HG02884 (cell line): ENCODE results near the gene RSPH6A.

Experiments used
- ATAC-seq: cut with Tn5 transposase; IDR thresholded peaks from one replicate; pipeline ENCODE4 v1.9.1; 2021; ENCODE audit warnings: mild to moderate bottlenecking, moderate library complexity; ENCODE audit not compliant: unreplicated experiment

Gene RSPH6A

DNA sequence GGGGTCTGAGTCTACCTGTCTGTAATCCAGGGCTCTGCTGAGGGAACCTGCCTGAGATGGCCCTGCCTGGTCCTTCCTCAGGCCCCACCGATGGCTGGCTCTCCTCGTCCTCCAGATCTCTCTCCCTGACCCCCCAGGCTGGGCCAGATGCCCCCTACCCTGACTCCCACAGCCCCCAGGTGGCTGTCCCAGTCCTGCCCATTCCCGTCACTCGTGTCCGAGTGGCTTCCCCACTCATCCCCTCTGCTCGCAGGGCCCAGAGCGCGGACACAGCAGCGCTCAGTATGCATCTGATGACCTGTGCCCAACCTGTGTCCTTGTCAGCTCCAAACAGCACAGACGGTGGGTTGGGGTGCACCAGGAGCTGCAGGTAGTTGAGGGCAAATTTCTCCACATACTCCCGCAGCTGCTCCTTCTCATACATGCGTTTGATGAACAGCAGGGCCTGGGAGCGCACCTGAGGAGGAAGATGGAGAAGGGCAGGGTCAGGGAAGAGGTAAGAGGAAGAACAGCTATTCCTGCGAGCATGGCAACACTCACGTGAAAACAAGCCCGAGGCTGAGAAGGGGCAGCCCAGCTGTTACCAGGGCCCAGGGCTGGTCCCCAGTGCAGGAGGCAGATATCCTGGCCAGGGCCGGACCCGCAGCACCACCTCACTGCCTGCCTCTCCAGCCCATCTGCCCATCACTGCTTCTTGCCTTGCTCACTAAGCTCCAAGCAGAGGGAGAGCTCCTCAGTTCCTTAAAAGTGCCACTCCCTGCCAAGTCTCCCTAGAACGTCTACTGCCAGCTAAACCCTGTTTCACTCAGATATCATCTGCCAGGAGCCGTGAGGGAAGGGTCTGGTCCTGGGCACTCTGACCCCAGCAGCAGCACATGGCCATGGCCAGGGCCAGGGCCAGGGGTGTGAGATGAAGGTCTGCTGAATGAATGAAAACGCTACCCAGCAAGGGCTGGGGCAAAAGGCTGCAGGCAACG lies 11.1 kb upstream of the RSPH6A start:
- ATAC-seq, result no peak

DNA sequence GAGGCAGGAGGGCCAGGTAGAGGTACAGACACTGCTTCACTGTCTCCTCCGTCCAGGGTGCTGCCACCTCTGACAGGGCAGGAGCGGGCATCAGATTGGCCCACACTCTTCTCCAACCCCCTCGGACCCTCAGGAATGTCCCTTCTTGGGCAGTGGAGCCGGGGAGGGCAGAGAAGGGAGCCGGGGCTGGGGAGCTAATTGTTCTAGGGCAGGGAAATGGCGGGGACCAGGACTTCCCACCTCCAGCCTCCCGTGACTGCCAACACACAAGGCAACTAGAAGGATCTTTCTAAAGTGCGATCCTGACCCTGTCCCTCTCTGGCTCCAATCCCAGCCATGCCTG lies 10.1 kb upstream of the RSPH6A start:
- no peak for ATAC-seq

GRCh38 chr19:45824531-45825262 lies 9.6 kb upstream of the RSPH6A start:
- ATAC-seq, result no peak

GRCh38 chr19:45824041-45824471 lies 8.9 kb upstream of the RSPH6A start:
- ATAC-seq, result no peak

DNA sequence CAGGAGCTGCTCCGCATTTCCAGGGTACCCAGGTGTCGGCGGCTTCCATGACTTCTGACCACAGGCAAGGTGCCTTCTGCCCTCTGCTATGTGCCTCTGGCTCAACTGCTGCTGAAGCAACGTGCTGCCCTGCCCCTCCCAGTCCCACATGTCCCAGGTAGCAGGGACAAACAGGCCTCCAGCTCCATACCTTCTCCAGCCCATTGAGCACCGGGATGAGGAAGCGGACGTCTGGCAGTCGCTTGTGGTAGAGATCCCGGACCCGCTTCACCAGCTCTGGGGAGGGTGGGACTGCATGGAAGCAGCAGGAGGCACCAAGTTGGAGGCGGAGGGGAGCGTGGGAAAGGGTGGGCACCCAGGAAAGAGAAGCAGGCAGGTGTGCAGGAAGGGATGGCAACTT lies 8.1 kb upstream of the RSPH6A start:
- ATAC-seq, result no peak

DNA sequence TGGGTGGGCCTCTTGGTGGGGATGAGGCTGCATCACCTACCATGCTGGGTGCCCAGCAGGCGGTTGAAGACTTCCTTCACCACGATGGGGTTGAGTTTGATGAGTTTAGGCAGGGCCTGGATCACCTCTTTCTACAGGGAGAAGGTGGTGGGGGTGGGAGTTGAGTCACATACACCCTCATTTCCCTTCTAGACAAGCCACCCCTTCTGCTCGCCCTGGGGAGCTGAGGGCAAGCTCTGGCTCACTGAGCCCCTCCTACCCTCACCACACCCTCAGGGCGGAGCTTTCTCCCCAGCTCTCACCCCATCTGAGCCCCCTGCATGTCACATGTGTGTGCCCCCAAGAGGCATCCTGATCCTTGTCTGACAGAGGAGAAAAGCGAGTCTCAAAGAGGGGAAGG lies 7.6 kb upstream of the RSPH6A start:
- ATAC-seq, result no peak

GRCh38 chr19:45821570-45821969 lies 6.5 kb upstream of the RSPH6A start:
- no peak for ATAC-seq

GRCh38 chr19:45821103-45821521 lies 6.0 kb upstream of the RSPH6A start:
- ATAC-seq, result no peak

DNA sequence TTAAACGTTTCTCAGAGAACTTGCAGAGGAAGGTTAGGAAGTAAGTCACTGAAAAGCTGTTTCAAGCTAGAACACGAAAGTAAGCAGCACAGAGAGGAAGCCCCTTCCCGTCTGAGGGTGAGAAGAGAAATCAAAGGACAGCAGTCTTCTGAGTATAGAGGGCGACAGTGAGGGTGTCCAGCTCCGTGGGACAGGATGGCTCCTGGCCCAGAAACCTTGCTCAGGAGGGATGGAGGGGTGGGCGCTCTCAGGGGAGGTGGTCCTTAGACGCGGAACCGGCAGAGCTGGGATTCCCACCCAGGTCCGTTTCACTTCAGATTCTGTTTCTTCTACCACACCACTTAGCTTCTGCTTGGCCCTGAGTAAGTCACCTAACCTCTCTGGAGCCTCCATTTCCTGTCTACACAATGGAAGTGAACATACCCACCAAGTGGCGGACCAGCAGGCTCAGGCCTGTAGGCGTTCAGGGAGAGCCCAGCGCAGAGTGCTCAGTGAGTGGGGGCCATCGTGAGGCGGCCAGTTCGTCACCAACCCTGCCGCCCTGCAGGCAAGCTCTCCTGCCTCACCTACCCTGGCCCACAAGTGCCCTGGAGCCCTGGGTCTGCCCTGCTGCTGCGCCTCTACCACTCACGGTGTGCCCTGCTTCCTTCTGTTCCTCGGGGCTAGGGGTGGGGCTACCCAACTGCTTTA lies 5.5 kb upstream of the RSPH6A start:
- ATAC-seq, result no peak

DNA sequence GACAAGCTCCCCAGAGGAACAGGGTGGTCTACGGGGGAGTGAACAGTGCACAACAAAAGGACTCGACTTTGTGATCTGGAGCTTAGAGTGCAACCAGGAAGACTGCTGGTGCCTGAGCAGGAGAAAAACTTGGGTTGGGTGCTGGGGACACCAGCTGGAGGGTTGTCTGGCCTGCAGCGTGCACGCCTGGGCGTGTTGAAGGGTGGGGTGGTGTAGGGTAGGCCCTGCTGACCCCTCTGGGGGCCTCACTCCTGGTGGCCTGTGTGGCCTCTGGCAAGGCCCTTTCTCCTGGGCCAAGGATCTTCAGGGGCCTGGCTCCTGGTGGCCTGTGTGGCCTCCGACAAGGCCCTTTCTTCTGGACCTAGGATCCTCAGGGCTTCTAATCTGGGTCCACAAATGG lies 4.7 kb upstream of the RSPH6A start:
- no peak for ATAC-seq

GRCh38 chr19:45817725-45818301 lies 2.7 kb upstream of the RSPH6A start:
- ATAC-seq, result no peak

- ATAC-seq, result peak; percentile 79
Observed at GRCh38 chr19:45817010-45817724, 2.1 kb upstream of the RSPH6A start.

DNA sequence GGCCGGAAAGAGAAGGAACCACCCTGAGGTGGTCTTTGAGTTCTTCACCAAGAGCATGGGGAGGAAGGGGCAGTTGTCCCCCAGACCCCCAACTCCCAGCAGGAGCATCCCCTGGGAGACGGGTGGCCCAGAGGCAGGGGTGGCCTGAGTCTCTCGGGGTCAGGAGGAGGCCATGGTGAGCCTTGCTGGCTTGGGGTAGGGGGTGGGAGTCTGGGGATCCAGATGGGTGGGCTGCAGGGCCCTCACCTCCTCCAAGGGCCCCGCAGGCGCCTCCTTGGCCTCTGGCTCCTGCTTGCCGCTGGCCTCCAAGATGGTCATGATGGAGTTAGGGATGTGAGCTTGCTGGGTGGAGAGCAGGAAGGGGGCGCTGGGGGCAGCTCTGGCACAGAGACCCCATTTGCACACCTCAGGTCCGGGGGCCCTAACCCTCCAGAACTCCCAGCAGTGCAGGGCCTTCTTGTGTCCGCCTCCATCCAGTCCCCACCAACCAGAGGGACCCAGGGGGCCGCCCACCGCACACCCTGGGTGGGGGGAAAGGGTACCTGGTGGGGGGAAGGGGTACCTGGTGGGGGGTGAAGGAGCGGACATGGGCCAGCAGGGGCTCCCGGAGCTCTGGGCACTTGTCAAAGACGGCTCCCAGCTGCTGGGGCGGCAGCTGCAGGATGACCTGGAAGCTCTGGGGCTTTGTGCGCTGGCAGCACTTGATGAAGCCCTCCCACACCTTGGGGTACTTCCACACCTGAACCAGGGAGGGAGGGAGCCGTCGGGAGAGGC lies 1.3 kb upstream of the RSPH6A start:
- ATAC-seq, result no peak

GRCh38 chr19:45815481-45816216 lies 541 bp upstream of the RSPH6A start:
- no peak for ATAC-seq

DNA sequence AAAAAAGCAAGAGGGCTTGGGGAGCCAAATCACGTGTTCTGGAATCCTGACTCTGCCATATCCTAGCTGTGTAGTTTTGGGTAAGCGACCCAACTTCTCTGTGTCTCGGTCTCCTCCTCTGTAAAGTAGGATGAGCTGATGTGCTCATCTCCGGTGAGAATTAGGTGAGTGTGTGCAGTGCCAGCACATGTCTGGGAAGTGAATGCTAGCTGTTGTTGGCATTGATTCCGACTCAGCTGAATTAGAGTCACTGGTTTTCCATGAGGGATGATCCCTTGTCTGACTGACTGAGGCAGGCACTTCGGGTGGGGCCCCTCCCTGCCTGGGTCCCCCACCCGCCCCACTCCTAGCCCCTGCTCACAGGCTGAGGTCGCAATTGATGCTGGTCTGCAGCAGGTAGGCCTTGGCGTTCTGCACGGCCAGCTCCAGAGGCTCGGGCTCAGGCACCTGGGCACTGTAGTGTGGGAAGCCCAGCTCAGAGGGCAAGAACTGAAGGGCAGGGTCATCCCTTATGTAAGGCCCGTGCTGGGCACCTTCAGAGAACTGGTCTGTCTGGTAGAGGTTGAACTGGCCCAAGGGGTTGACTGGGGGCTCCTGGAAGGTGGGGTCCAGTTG lies 835 bp downstream of the RSPH6A start:
- ATAC-seq, result no peak

GRCh38 chr19:45812297-45812696 lies 2.8 kb downstream of the RSPH6A start:
- ATAC-seq, result no peak

GRCh38 chr19:45809643-45810159 lies 5.4 kb downstream of the RSPH6A start:
- no peak for ATAC-seq

- no peak for ATAC-seq
Observed at GRCh38 chr19:45805719-45806118, 9.4 kb downstream of the RSPH6A start.

DNA sequence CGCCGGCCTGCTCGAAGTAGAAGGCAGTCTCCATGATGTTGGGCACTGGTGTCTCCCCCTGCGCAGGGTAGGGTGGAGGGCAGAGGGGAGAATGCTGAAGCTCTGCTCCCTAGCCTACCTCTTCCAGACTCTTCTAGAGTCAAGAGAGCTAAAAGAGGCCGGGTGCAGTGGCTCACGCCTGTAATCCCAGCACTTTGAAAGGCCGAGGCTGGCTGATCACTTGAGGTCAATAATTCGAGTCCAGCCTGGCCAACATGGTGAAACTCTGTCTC lies 10.2 kb downstream of the RSPH6A start:
- no peak for ATAC-seq
